GM23338 (cell line): Measurements from ENCODE around the gene LPP. TPM values are rescaled to one million over a fixed set of nuclear protein-coding genes. Genes with fewer than 3 reads are reported as not detected.

Experiments
- ATAC-seq: fragments of 200-7000 bp; cut with Tn5 transposase; 3 replicates; pipeline ENCODE4 v1.9.1; 2020
- DNase-seq: peaks from one replicate; pipeline ENCODE4 v3.0.0-alpha.2; 2015; ENCODE audit warnings: low spot score
- H2AFZ ChIP-seq: fragments of 200-600 bp; sonication (generic); 2 replicates; pipeline ENCODE4 v1.8.0; 2016; ENCODE audit warnings: antibody characterized with exemption, mild to moderate bottlenecking, moderate library complexity
- H3F3A ChIP-seq: fragments of 200-600 bp; sonication (generic); replicated peaks from 2 replicates; pipeline ENCODE4 v1.8.0; 2017; ENCODE audit warnings: antibody characterized with exemption, mixed run types, low read depth
- H3K27ac ChIP-seq: fragments of 200-600 bp; sonication (generic); 2 replicates; pipeline ENCODE4 v1.6.1; 2016; ENCODE audit warnings: low read depth
- H3K27me3 ChIP-seq: fragments of 200-600 bp; sonication (generic); 2 replicates; pipeline ENCODE4 v1.8.0; 2016; ENCODE audit warnings: mild to moderate bottlenecking, mixed run types, moderate library complexity; ENCODE audit not compliant: insufficient read depth
- H3K36me3 ChIP-seq: fragments of 200-600 bp; sonication (generic); 2 replicates; pipeline ENCODE4 v1.8.0; 2016; ENCODE audit warnings: mild to moderate bottlenecking; ENCODE audit not compliant: insufficient read depth
- H3K4me1 ChIP-seq: fragments of 200-600 bp; sonication (generic); 2 replicates; pipeline ENCODE4 v1.8.0; 2016; ENCODE audit warnings: mild to moderate bottlenecking, moderate library complexity; ENCODE audit not compliant: insufficient read depth
- H3K4me2 ChIP-seq: fragments of 200-600 bp; sonication (generic); 2 replicates; pipeline ENCODE4 v1.7.1; 2017; ENCODE audit warnings: mixed run types
- H3K4me3 ChIP-seq: fragments of 200-600 bp; sonication (generic); 2 replicates; pipeline ENCODE4 v1.6.1; 2016; ENCODE audit warnings: mixed run types
- H3K79me2 ChIP-seq: fragments of 200-600 bp; sonication (generic); replicated peaks from 2 replicates; pipeline ENCODE4 v1.8.0; 2017; ENCODE audit warnings: mild to moderate bottlenecking; ENCODE audit not compliant: insufficient read depth
- H3K9me2 ChIP-seq: fragments of 200-600 bp; sonication (generic); 2 replicates; pipeline ENCODE4 v1.8.0; 2017; ENCODE audit not compliant: insufficient read depth
- H4K20me1 ChIP-seq: fragments of 200-600 bp; sonication (generic); replicated peaks from 2 replicates; pipeline ENCODE4 v1.8.0; 2017; ENCODE audit warnings: mild to moderate bottlenecking; ENCODE audit not compliant: insufficient read depth
- H3K27ac Mint-ChIP-seq: 2 replicates; pipeline ENCODE4 v1.8.0; 2020; ENCODE audit warnings: inconsistent platforms, mild to moderate bottlenecking, moderate library complexity, mixed read lengths
- H3K27me3 Mint-ChIP-seq: 3 replicates; pipeline ENCODE4 v1.8.0; 2022; ENCODE audit warnings: low read depth, mild to moderate bottlenecking, moderate library complexity, mixed read lengths, inconsistent platforms; ENCODE audit not compliant: insufficient read depth, poor library complexity
- H3K36me3 Mint-ChIP-seq: 3 replicates; pipeline ENCODE4 v1.8.0; 2021; ENCODE audit warnings: low read depth, mild to moderate bottlenecking, inconsistent platforms, moderate library complexity, mixed read lengths
- H3K4me1 Mint-ChIP-seq: 3 replicates; pipeline ENCODE4 v1.8.0; 2020; ENCODE audit warnings: mild to moderate bottlenecking, inconsistent platforms, mixed read lengths
- H3K4me3 Mint-ChIP-seq: 3 replicates; pipeline ENCODE4 v1.8.0; 2021; ENCODE audit warnings: moderate library complexity, mild to moderate bottlenecking, inconsistent platforms, mixed read lengths
- H3K9me3 Mint-ChIP-seq: 3 replicates; pipeline ENCODE4 v1.8.0; 2020; ENCODE audit warnings: moderate library complexity, mild to moderate bottlenecking, inconsistent platforms, mixed read lengths
- CREB1 ChIP-seq: fragments of 250-450 bp; sonication (Bioruptor Pico); IDR thresholded peaks from 2 replicates; pipeline ENCODE4 v1.5.0; 2020; ENCODE audit warnings: low read depth, mild to moderate bottlenecking, moderate library complexity
- CTCF ChIP-seq, 2 experiments: fragments of 200-600 bp in 1 of 2; sonication (generic) in 1 of 2; conservative IDR thresholded peaks; 2 replicates each; pipeline versions ENCODE4 v1.5.1 to v1.6.1; 2016 to 2017; ENCODE audit warnings: antibody characterized with exemption in 2 of 2, low read depth in 2 of 2, mild to moderate bottlenecking in 2 of 2, moderate library complexity in 1 of 2
- ETS1 ChIP-seq: IDR thresholded peaks from 2 replicates; pipeline ENCODE4 v1.6.1; 2016; ENCODE audit warnings: antibody characterized with exemption
- EZH2 ChIP-seq: fragments of 200-600 bp; sonication (generic); IDR thresholded peaks from one replicate; pipeline ENCODE4 v1.8.0; 2017; ENCODE audit warnings: antibody characterized with exemption, mild to moderate bottlenecking, low read depth; ENCODE audit not compliant: unreplicated experiment
- EZH2phosphoT487 ChIP-seq: fragments of 200-600 bp; sonication (generic); IDR thresholded peaks from one replicate; pipeline ENCODE4 v1.8.1; 2018; ENCODE audit warnings: antibody characterized with exemption; ENCODE audit not compliant: unreplicated experiment
- NANOG ChIP-seq: IDR thresholded peaks from 2 replicates; pipeline ENCODE4 v1.6.1; 2016; ENCODE audit warnings: antibody characterized with exemption, borderline replicate concordance
- POLR2AphosphoS5 ChIP-seq: IDR thresholded peaks from 2 replicates; pipeline ENCODE4 v1.6.1; 2016; ENCODE audit warnings: antibody characterized with exemption, low read depth
- REST ChIP-seq: IDR thresholded peaks from one replicate; pipeline ENCODE4 v1.6.1; 2018; ENCODE audit warnings: antibody characterized with exemption; ENCODE audit not compliant: unreplicated experiment
- STAT1 ChIP-seq: IDR thresholded peaks from one replicate; pipeline ENCODE4 v1.6.1; 2016; ENCODE audit warnings: antibody characterized with exemption; ENCODE audit not compliant: unreplicated experiment
- ZNF114 ChIP-seq: fragments of 250-450 bp; sonication (Bioruptor Pico); IDR thresholded peaks from 2 replicates; pipeline ENCODE4 v1.5.0; 2020; ENCODE audit warnings: mild to moderate bottlenecking, moderate library complexity
- ZNF331 ChIP-seq: fragments of 250-450 bp; sonication (Bioruptor Pico); IDR thresholded peaks from 2 replicates; pipeline ENCODE4 v1.5.0; 2020; ENCODE audit warnings: low read depth, mild to moderate bottlenecking, moderate library complexity
- ZNF462 ChIP-seq: fragments of 250-450 bp; sonication (Bioruptor Pico); IDR thresholded peaks from 2 replicates; pipeline ENCODE4 v1.5.0; 2020; ENCODE audit warnings: mild to moderate bottlenecking, moderate library complexity
- polyA plus RNA-seq: library from polyadenylated mRNA; unstranded; fragments of >200 nt; fragmentation: Nextera tagmentation; extraction: Ambion mirVana; gene quantifications from 2 replicates; pipeline ENCODE4 v1.2.1, GENCODE V29; 2016
- total RNA-seq: library from RNA; depleted of rRNA; stranded (reverse); fragments of >200 nt; shearing (Covaris generic); gene quantifications from 2 replicates; pipeline ENCODE4 v1.2.3, GENCODE V29; 2014

The LPP gene
- total and polyA plus RNA-seq, 2 experiments from 2014 or later, result 23.0 to 35.2 TPM

GRCh38 chr3:188296761-188297612 lies 143.0 kb downstream of the LPP start:
- H3K4me2 ChIP-seq, result no peak overlapping the region
- H3K4me1 ChIP-seq, result peaks cover 37% of the 10 kb centered on the region
- H3K27me3 Mint-ChIP-seq, result peaks cover 1% of the 10 kb centered on the region
- H3K9me3 Mint-ChIP-seq, result no peaks in the 10 kb centered on the region
- no peaks in the 10 kb centered on the region for H3K9me2 ChIP-seq
- no peak overlapping the region for H3K4me3 ChIP-seq
- ATAC-seq, result no peak
- no peak for TF ChIP-seq EZH2phosphoT487
- no peak for TF ChIP-seq EZH2
- TF ChIP-seq POLR2AphosphoS5, result no peak
- no peak for TF ChIP-seq ETS1
- TF ChIP-seq REST, result no peak
- no peak for TF ChIP-seq ZNF331 (CRISPR knock-in tag)
- TF ChIP-seq ZNF462 (CRISPR knock-in tag), result no peak
- no peak for TF ChIP-seq CREB1 (CRISPR knock-in tag)
- TF ChIP-seq ZNF114, result no peak
- no peak for TF ChIP-seq CTCF (conservative IDR thresholded peaks at IDR 0.05; ENCODE audit: low read depth in 2 of 2)
- no peak for TF ChIP-seq NANOG
- TF ChIP-seq STAT1, result no peak
- H2AFZ ChIP-seq, result no peak overlapping the region
- 0 out of 2 replicates have a peak, but pooled peaks cover 14% of the 10 kb centered on the region for H3K79me2 ChIP-seq
- no peak overlapping the region for H3K27ac Mint-ChIP-seq
- no peak overlapping the region for H3K27ac ChIP-seq
- H3K27me3 ChIP-seq, result no peaks in the 10 kb centered on the region
- no peaks in the 10 kb centered on the region for H4K20me1 ChIP-seq
- peaks cover 37% of the 10 kb centered on the region for H3K4me1 Mint-ChIP-seq
- no peaks in the 10 kb centered on the region for H3K36me3 ChIP-seq
- no peaks in the 10 kb centered on the region for H3K36me3 Mint-ChIP-seq
- DNase-seq, result no peak
- H3F3A ChIP-seq, result no peaks in the 10 kb centered on the region
- H3K4me3 Mint-ChIP-seq, result no peak overlapping the region
